ENCODE data around the gene OR4D11.
"Not testable (repeated sequence)": the region's sequence is repeated elsewhere in the genome, so short reads cannot be mapped to it uniquely, and the experiment has no call there.

Gene OR4D11

DNA sequence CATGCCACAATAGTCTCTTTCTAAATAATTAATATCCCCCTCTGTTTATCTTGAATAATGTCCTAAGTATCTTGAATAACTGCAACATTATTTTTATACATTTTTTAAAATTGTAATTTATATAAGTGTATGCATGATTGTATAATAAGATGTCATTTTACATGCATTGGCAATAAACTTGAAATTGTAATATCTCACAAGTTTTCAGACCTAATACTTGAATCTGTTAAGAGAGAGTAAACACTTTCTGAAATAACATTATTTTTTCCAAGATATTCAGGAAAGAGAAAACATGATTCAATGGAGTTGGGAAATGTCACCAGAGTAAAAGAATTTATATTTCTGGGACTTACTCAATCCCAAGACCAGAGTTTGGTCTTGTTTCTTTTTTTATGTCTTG is at the start of gene OR4D11:
TSS of gene OR4D11 (plus strand) at position 301 of the 400 bp plus-strand sequence. CDS start at position 301, 0 bp downstream.
- no peak for DNase-seq

DNA sequence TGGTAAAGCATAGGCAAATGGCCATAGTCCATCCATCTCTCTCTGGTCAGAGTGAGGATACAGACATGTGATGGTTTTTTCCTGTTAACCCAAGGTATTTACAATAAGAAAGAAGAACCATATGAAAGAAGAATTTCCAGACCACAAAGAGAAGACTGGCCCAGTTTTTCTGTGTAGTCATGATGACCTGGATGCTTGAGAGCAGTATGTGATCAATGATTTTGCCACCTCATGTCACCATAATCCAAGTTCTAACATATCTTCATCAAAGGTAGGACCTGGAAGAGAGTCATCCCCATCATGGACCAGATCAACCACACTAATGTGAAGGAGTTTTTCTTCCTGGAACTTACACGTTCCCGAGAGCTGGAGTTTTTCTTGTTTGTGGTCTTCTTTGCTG is 46.7 kb upstream of the OR4D11 start, which contains the start of gene OR4D6:
TSS of gene OR4D6 (plus strand) at position 301 of the 400 bp plus-strand sequence. CDS start at position 301, 0 bp downstream.
- no peak for DNase-seq

DNA sequence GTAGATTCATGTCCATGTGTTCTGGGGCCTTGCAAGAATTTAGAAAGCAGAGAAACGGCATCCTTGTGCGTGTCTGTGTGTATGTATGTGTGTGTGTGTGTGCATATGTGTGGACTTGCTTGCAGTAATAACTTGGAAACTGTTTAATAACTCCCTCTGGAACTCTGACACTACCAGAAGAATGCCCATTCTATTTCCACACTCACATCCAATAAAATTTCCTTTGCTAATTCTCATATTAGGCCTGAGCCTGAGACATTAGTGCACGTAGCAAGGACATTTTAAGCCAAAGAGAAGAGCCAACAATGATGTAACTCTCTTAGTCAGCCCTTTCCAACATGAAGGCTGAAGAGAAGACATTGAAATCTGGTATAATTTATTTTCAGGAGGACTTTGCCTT is 43.5 kb upstream of the OR4D11 start:
- DNase-seq, result no peak

DNA sequence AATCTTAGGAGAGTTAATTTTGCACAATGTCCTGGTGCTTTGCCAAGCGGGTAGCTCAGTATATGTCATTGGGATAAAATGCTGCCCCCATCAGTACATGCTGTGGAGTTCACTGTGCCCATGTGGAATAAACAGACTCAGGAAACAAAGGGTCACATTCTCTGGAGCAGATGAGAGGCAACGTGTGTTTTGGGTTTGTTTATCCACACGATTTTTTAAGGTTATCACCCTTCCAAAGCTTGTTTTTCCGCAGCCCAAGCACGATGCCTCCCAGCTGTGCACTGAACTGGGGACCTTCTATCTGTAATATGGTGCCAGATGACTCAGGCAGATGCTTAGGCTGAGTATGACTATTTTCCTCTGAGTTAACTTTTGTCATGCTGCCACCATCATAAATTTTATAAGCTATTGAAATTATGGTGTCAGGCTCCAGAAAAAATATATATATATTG is 40.2 kb upstream of the OR4D11 start:
- DNase-seq, result no peak

DNA sequence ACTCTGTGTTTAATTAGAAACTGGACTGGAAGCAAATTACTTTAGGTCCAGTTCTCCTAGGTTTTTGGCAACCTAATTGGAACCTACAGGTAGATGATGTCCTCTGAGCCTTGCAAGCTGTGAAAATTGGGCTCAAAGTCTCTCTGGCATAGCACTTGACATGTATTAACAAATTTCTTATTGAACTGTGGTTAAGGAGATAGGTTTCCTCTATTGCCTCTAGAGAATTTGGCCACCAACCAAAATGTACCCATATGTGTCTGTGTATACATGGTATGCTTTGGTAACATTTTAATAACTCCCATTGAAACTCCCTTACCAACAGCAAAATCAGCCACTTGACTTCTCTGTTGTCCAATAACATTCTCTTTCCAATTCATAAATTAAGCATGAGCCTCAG is 30.4 kb upstream of the OR4D11 start, which contains the start of gene OR4D10:
TSS of gene OR4D10 (plus strand) at position 301 of the 400 bp plus-strand sequence. CDS start 4,115 bp downstream, outside the sequence.
- DNase-seq, result no peak

DNA sequence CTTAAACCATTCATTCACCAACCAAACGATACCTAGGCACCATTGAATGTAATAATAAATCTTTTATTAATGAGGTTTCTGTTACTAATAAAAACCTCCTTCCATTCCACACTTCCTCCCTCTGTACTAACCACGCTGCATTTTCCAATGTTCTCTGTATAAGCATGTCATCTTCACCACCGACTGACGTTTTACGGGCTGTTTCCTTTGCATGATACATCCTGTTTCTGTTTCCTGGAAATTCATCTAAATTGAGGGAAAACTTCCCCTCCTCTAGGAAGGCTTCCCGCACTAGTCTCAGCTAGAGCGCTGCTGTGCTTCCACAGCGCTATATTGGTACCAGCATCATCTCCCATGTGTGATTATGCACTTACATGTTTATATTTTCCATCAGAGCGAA is 28.2 kb upstream of the OR4D11 start:
- no peak for DNase-seq

DNA sequence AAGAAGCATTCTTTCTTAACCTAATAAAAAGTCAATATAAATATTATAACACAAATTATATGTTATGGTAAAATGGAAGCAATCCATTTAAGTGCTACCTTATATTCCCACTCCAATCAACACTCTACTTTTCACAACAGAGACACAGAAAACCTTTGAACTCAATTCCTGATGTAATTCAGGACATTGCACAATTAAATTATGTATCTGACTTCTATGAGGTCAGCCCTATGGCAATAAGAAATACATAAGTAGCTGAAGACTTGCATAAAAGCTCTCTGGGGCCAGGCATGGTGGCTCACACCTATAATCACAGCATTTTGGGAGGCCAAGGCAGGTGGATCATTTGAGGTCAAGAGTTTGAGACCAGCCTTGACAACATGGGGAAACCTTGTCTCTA is 23.5 kb upstream of the OR4D11 start:
- no peak for DNase-seq

DNA sequence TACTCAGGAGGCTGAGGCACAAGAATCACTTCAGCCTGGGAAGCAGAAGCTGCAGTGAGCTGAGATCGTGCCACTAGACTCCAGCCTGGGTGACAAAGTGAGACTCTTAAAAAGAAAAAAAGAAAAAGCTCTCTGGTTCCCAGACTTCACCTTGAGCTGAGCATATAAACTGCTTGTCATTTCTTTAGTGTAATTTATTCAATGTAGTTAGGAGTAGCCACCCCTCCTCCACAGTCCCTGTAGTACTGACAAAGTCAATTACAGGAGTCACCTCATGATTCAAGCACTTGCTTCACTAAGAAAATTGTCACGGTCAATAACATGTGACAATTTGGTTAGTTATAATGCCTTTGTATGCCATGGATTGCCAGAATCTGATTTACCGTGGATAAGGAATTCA is 23.0 kb upstream of the OR4D11 start:
- no peak for DNase-seq

DNA sequence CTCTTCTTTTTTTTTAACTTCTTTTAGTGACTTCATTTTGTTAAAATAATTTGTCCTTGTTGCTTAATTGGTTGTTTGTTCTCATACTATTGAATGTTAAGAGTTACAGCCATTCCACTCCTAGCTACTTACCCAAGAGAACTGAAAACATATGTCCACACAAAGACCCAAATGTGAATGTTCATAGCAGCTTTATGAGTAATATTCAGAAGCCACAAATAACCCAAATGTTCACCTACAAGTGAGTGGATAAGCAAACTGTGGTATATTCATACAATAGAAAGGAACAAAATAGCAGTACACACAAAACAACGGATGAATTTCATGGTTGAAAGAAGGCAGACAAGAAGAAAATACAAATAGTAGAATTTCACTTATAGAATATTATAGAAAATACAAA is 1.4 kb upstream of the OR4D11 start:
- no peak for DNase-seq

DNA sequence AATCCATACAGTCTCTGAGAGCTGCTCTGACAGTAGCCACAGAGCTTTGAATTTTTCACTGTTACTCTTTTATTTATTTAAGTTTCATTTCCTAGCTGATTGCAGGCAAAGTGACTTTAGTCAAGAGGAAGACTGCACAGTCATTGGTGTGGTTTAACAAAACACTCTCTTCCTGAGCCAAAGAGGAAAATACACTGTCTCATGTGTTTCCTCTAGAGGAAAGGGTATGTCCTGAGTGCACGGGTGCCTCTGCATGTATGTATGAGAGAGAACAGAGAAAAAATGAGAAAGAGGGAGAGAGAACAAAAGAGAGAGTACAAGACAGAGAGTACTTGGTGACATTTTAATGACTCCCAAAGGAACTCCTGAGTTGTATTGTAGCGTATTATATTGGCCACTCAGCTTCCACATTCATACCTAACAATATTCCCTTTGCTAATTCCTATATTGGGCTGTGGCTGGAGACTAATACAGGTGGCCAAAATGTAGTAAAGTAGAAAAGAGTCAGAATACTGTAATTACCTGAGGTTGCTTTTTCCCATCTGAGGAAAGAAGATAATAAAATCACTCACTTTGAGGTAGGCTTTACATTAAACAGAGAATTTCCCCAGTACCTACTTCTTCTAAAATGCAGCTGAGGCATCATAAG is 7.7 kb downstream of the OR4D11 start, which contains the start of gene OR4D9:
TSS of gene OR4D9 (plus strand) at position 599 of the 649 bp plus-strand sequence. CDS start 3,374 bp downstream, outside the sequence.
- no peak for DNase-seq

DNA sequence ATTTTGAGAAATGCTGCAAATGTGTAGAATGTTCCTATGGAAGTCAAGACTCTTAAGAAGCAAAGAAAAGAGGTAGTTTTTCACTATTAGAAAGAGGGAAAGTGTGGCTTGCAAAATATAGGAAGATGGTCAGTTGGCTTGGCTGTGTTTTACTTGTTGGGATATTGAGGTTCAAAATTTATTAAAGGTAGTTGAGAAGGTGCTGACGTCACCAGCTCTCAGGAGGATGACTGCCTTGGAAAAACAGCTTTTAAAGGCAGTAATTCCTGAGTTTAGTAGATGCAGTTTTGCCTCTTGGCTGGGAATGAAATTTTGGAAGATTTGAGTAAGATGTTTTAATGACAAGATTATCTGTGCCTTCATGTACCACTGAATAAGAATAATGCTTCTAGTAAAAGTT is 8.3 kb downstream of the OR4D11 start:
- no peak for DNase-seq

DNA sequence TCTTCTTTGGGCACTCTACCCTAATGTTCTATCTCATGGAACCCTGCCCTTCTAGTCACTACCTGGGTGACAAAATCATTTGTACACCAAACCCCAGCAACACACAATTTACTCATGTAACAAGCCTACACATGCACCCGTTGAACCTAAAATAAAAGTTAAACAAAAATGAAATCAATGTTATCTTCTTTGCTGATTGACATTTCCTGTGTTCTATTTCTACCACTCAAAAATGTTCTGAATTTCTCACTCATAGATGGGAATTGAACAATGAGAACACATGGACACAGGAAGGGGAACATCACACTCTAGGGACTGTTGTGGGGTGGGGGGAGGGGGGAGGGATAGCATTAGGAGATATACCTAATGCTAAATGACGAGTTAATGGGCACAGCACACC is 16.8 kb downstream of the OR4D11 start:
- DNase-seq, result not testable (repeated sequence)

DNA sequence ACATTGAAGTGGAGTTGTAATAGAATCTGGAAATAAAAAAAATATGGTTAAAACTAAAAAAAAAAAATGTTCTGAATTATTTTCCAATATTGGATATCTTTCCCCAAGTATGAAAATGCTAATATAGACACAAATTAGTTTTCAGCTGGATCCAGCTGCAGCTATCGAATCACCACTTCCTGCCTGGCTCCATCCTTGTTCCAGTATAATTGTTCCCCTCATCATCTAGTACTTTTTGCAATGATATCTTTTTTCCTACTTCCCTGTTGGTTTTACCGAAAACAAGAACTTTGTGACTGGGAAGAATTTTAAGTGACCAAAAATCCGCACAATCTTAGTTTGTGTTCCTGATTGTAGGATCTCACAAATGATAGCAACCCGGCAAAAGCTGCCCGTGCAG is 17.4 kb downstream of the OR4D11 start:
- DNase-seq, result no peak

DNA sequence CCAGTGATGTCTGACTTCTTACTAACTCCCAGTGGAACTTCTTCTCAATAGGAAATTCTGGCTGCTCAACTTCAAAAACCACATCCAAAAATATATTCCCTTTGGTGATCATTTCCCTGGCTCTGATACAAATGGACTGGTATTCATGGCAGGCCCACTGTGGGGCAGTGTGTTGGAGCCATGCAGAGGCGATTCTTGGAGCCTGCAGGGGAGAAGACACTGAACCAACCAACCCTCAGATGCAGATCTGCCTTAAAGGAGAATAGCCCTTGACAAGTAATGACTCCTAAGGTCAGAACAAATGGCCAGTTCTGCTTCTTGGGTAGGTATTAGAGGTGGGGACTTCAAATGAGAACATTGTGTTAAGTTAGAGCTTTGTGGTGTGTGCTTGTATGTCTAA is 20.2 kb downstream of the OR4D11 start:
- no peak for DNase-seq

DNA sequence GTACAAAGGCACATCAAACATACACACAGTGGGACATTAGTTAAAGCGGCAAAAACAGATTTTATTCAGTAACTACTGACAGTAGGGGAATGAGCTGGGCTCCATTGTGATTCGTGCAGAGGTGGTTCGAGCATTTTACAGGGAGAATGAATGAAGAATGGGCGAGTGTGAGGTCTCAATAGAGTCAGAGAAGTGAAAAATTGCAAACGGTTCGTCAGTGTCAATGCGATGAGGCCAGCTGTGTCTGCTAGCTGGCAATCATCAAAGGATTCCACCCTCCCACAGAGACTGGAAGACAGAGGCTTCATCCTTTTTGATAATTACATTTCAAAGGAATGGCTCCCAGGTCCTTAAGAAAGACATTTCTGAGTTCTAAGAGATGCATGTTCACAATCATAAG is 25.3 kb downstream of the OR4D11 start:
- DNase-seq, result no peak

DNA sequence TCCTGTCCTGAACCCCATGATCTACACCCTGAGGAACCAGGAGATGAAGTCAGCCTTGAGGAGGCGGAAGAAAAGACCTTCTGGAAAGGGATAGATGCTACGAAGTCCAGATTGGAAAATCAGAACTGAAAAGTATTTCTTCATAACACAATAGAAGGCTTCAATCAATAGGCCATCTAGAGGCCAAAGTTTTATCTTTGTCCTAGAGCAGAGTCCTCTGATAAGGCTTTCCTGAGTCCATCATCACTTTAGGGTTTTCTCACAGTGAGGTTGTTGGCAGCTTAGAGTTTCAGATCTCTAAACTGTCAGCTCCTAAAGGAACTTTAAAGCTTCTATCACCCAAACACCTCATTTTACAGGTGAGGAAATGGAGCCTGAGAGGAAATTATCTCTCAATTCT is 29.2 kb downstream of the OR4D11 start:
- DNase-seq, result no peak

DNA sequence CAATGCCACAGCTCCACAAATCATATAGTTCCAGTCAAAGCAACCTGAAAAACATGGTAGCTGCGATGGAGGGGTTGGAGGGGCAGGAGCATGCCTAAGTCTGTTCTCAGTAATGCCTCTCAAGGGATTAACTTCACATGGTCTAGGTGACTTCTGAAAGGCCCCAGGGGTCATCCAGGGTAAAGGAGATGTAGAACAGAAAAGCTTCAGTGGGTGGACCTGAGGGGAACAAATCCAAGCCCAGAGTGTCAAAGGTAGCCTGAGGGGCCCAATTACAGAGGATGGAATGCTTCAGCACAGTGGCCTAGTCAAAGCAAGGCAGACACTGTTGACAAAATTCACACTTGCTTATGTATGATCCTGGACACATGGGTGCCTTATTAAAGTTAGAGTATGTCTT is 31.3 kb downstream of the OR4D11 start:
- no peak for DNase-seq

DNA sequence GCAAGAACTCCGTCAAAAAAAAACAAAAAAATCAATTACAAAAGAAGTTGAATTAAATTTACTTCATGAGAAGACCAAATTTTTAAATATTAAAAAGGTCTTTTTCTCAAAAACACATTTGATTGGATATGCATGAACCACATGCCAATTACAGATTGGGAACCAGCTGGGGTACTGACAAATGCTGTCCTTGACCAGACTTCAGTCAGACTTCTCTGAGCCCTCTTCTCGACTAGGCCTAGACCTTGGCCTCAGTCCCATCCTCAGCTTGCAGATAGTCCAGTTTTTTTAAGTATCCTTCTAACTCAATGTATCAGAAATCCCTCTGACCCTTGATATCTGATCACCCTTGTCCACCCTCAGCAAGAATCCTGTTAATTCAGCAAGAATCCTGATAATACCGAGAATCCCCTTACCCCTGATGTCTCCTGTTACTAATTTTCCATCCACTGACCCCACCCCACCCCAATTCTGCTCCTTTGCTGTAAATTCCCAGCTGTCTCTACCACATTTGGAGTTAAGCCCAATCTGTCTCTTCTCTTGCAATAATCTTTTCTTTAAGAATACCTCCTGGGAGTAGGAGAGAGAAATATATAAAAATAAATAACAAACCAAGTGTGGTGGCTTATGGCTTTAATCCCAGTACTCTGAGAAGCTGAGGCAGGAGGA is 38.9 kb downstream of the OR4D11 start:
- DNase-seq, result no peak

DNA sequence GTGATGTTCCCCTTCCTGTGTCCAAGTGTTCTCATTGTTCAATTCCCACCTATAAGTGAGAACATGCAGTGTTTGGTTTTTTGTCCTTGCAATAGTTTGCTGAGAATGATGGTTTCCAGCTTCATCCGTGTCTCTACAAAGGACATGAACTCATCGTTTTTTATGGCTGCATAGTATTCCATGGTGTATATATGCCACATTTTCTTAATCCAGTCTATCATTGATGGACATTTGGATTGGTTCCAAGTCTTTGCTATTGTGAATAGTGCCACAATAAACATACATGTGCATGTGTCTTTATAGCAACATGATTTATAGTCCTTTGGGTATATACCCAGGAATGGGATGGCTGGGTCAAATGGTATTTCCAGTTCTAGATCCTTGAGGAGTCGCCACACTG is 40.3 kb downstream of the OR4D11 start:
- DNase-seq, result not testable (repeated sequence)

DNA sequence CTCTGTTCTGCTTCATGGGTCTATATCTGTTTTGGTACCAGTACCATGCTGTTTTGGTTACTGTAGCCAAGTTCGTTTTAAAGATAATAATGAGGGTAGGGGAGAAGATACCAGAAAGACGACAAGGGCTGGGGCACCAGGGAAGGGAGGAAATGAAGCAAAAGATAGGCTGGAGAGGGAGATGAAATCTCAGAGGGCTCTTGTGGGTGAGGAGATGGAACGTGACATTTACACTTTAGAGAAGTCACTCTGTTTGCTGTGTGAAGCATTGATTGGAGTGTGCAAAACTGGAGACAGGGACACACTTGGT is 41.4 kb downstream of the OR4D11 start:
- no peak for DNase-seq

DNA sequence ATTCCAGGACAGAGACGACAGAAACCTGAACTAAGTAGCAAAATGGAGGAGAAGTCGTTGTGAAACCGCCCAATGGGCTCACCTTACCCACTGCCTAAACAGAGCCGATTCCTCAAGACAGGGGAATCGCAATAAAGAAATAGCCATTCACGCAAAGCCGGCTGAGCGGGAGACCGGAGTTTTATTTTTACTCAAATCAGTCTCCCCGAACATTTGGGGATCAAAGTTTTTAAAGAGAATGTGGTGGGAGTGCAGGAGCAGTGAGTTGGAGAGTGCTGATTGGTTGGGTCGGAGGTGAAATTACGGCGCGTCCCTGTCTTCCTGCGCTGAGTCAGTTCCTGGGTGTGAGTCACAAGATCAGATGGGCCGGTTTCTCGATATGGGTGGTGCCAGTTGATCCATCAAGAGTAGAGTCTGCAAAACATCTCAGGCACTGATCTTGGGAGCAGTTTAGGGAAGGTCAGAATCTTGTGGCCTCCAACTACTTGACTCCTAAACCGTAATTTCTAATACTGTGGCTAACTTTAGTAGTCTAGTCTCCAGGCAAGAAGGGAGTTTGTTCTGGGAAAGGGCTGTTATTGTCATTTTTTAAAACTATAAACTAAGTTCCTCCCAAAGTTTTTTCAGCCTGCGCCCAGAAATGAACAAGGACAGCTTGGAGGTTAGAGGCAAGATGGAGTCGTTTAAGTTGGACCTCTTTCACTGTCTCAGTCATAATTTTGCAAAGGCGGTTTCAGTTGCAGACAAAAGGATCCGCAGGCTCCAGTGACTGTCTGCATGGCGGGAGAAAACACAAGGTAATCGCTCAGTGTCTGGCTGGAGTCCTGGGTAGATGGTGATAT is 42.0 kb downstream of the OR4D11 start:
- no peak for DNase-seq

DNA sequence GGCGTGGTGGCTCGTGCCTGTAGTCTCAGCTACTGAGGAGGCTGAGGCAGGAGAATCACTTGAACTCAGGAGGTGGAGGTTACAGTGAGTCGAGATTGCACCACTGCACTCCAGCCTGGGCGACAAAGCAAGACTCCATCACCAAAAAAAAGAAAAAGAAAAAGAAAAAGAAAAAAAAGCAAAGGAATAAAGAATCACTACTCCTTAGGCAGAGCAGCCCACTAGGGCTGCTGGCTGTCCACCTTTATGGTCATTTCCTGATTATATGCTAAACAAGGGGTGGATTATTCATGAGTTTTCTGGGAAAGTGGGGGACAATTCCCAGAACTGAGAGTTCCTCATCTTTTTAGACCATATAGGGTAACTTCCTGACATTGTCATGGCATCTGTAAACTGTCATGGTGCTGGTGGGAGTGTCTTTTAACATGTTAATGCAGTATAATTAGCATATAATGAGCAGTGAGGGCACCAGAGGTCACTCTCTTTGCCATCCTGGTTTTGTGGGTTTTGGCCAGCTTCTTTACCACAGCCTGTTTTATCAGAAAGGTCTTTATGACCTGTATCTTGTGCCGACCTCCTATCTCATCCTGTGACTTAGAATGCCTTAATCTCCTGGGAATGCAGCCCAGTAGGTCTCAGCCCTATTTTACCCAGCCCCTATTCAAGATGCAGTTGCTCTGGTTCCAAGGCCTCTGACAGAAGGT is 44.4 kb downstream of the OR4D11 start:
- not testable (repeated sequence) for DNase-seq

DNA sequence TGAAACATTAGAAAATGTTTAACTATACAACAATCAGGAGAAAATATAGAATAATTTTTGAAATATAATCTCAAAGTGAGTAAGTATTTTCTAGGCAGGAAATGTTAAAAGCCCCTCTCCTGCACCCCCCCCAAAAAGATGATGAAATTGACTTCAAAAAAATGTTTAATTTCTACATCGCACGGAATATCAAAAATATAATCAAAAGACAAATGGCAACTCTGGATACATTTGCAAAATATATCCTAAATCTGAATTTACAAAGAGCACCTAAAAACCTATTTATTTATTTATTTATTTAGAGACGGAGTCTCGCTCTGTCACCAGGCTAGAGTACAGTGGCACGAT is 44.9 kb downstream of the OR4D11 start:
- DNase-seq, result no peak

All from stimulated activated CD4-positive, alpha-beta T cell treated with anti-CD3 and anti-CD28 coated beads, Interleukin-4, amount 100 ng/mL, for 24 hours (primary cell).